Central memory CD8-positive, alpha-beta T cell (primary cell): ENCODE measurements around the gene CEACAM3.
A peak's percentile ranks its signal among the peaks of the same experiment; 100 is the strongest.

Experiments
- ATAC-seq: fragments of 150-1000 bp; cut with Tn5 transposase; replicated peaks from 2 replicates; pipeline ENCODE4 v1.10.0; 2022; ENCODE audit warnings: mild to moderate bottlenecking, moderate FRiP score, moderate number of reproducible peaks; ENCODE audit not compliant: poor library complexity, severe bottlenecking; ENCODE audit errors: extremely low read depth
- DNase-seq, 2 donors: peaks; one replicate each; pipeline ENCODE4 v3.0.0; 2021; ENCODE audit warnings: low spot score in 2 of 2
- H3K27ac Mint-ChIP-seq: one replicate; pipeline ENCODE4 v1.8.0; 2022; ENCODE audit warnings: low read depth, mild to moderate bottlenecking, moderate library complexity, mixed read lengths
- H3K27me3 Mint-ChIP-seq: one replicate; pipeline ENCODE4 v1.8.0; 2022; ENCODE audit warnings: mixed read lengths
- H3K36me3 Mint-ChIP-seq: one replicate; pipeline ENCODE4 v1.8.0; 2022; ENCODE audit warnings: mild to moderate bottlenecking, moderate library complexity, mixed read lengths; ENCODE audit not compliant: insufficient read depth
- H3K4me1 Mint-ChIP-seq: one replicate; pipeline ENCODE4 v1.8.0; 2022; ENCODE audit warnings: mixed read lengths
- H3K4me3 Mint-ChIP-seq: one replicate; pipeline ENCODE4 v1.8.0; 2022; ENCODE audit warnings: mild to moderate bottlenecking, moderate library complexity, mixed read lengths
- H3K9me3 Mint-ChIP-seq: one replicate; pipeline ENCODE4 v1.8.0; 2022; ENCODE audit warnings: mixed read lengths

The CEACAM3 gene

GRCh38 chr19:41821003-41821735 lies 24.8 kb downstream of the CEACAM3 start:
- Mint-ChIP-seq H3K27ac (no peak overlapping the region), H3K4me3 (no peak overlapping the region), H3K9me3 (no peaks in the 10 kb centered on the region), H3K36me3 (no peaks in the 10 kb centered on the region), H3K4me1 (no peaks in the 10 kb centered on the region), H3K27me3 (peaks cover 36% of the 10 kb centered on the region)
- DNase-seq (peak in 1 of 2 donors; percentile 21), ATAC-seq (no peak)

GRCh38 chr19:41837981-41838708 lies 41.8 kb downstream of the CEACAM3 start:
- ATAC-seq: no peak
- Mint-ChIP-seq H3K27ac (no peak overlapping the region), H3K27me3 (peaks cover 56% of the 10 kb centered on the region), H3K36me3 (no peaks in the 10 kb centered on the region), H3K9me3 (no peaks in the 10 kb centered on the region), H3K4me1 (no peaks in the 10 kb centered on the region), H3K4me3 (no peak overlapping the region)
- no peak for DNase-seq

- no peak for DNase-seq
- peaks cover 64% of the 10 kb centered on the region for H3K27me3 Mint-ChIP-seq
- no peak for ATAC-seq
- H3K4me3 Mint-ChIP-seq: no peak overlapping the region
- no peak overlapping the region for H3K27ac Mint-ChIP-seq
- H3K36me3 Mint-ChIP-seq: peaks cover 1% of the 10 kb centered on the region
- H3K9me3 Mint-ChIP-seq: no peaks in the 10 kb centered on the region
- no peaks in the 10 kb centered on the region for H3K4me1 Mint-ChIP-seq
Measured at GRCh38 chr19:41839211-41839610, 42.8 kb downstream of the CEACAM3 start.

GRCh38 chr19:41843371-41843770 lies 47.0 kb downstream of the CEACAM3 start:
- Mint-ChIP-seq H3K9me3 (no peaks in the 10 kb centered on the region), H3K27ac (no peak overlapping the region), H3K4me1 (no peaks in the 10 kb centered on the region), H3K4me3 (no peak overlapping the region), H3K27me3 (peaks cover 39% of the 10 kb centered on the region), H3K36me3 (peaks cover 2% of the 10 kb centered on the region)
- ATAC-seq (no peak), DNase-seq (no peak)

- no peaks in the 10 kb centered on the region for H3K9me3 Mint-ChIP-seq
- DNase-seq (no peak), ATAC-seq (no peak)
- H3K27me3 Mint-ChIP-seq: peaks cover 27% of the 10 kb centered on the region
- H3K27ac Mint-ChIP-seq: no peak within 1 kb of the TSS
- H3K4me1 Mint-ChIP-seq: no peaks in the 10 kb centered on the region
- no peak within 1 kb of the TSS for H3K4me3 Mint-ChIP-seq
- peaks cover 2% of the 10 kb centered on the region for H3K36me3 Mint-ChIP-seq
Measured at GRCh38 chr19:41844601-41845000, 48.2 kb downstream of the CEACAM3 start, which contains the start of gene LYPD4. Gene LYPD4 (minus strand): TSS chr19:41844683. CDS start chr19:41839285, 5,398 bp downstream.

- H3K27me3 Mint-ChIP-seq: peaks cover 25% of the 10 kb centered on the region
- ATAC-seq: no peak
- no peaks in the 10 kb centered on the region for H3K4me1 Mint-ChIP-seq
- DNase-seq: no peak
- peaks cover 2% of the 10 kb centered on the region for H3K36me3 Mint-ChIP-seq
- H3K27ac Mint-ChIP-seq: no peak within 1 kb of the TSS
- H3K9me3 Mint-ChIP-seq: no peaks in the 10 kb centered on the region
- no peak within 1 kb of the TSS for H3K4me3 Mint-ChIP-seq
Measured at GRCh38 chr19:41845001-41845050, 48.4 kb downstream of the CEACAM3 start, which contains the start of gene DMRTC2. Gene DMRTC2 (plus strand): TSS chr19:41845042. CDS start chr19:41847429, 2,387 bp downstream.

- Mint-ChIP-seq H3K4me1 (no peaks in the 10 kb centered on the region), H3K4me3 (no peak overlapping the region), H3K9me3 (no peaks in the 10 kb centered on the region), H3K27me3 (peaks cover 22% of the 10 kb centered on the region), H3K36me3 (peaks cover 2% of the 10 kb centered on the region), H3K27ac (no peak overlapping the region)
- DNase-seq (no peak), ATAC-seq (no peak)
Measured at GRCh38 chr19:41845051-41845590, 48.7 kb downstream of the CEACAM3 start.

- Mint-ChIP-seq H3K36me3 (peaks cover 2% of the 10 kb centered on the region), H3K4me1 (no peaks in the 10 kb centered on the region), H3K4me3 (no peak overlapping the region), H3K27ac (no peak overlapping the region), H3K9me3 (no peaks in the 10 kb centered on the region), H3K27me3 (peaks cover 37% of the 10 kb centered on the region)
- no peak for ATAC-seq
- no peak for DNase-seq
Measured at GRCh38 chr19:41847351-41848105, 51.1 kb downstream of the CEACAM3 start.

GRCh38 chr19:41848666-41849065 lies 52.3 kb downstream of the CEACAM3 start:
- H3K4me1 Mint-ChIP-seq: no peaks in the 10 kb centered on the region
- peaks cover 2% of the 10 kb centered on the region for H3K36me3 Mint-ChIP-seq
- no peak for DNase-seq
- H3K9me3 Mint-ChIP-seq: no peaks in the 10 kb centered on the region
- H3K27ac Mint-ChIP-seq: no peak overlapping the region
- ATAC-seq: no peak
- H3K4me3 Mint-ChIP-seq: no peak overlapping the region
- peaks cover 32% of the 10 kb centered on the region for H3K27me3 Mint-ChIP-seq

- DNase-seq (no peak), ATAC-seq (no peak)
- no peaks in the 10 kb centered on the region for H3K9me3 Mint-ChIP-seq
- no peaks in the 10 kb centered on the region for H3K4me1 Mint-ChIP-seq
- H3K27me3 Mint-ChIP-seq: peaks cover 28% of the 10 kb centered on the region
- peaks cover 2% of the 10 kb centered on the region for H3K36me3 Mint-ChIP-seq
- H3K27ac Mint-ChIP-seq: no peak overlapping the region
- no peak overlapping the region for H3K4me3 Mint-ChIP-seq
Measured at GRCh38 chr19:41849067-41849466, 52.7 kb downstream of the CEACAM3 start.

- Mint-ChIP-seq H3K4me3 (no peak overlapping the region), H3K27me3 (peaks cover 30% of the 10 kb centered on the region), H3K4me1 (no peaks in the 10 kb centered on the region), H3K27ac (no peak overlapping the region), H3K36me3 (no peaks in the 10 kb centered on the region), H3K9me3 (no peaks in the 10 kb centered on the region)
- DNase-seq (no peak), ATAC-seq (no peak)
Measured at GRCh38 chr19:41850381-41850780, 54.0 kb downstream of the CEACAM3 start.

- Mint-ChIP-seq H3K36me3 (peaks cover 1% of the 10 kb centered on the region), H3K4me1 (no peaks in the 10 kb centered on the region)
Measured at GRCh38 chr19:41851456-41851855, 55.1 kb downstream of the CEACAM3 start.

GRCh38 chr19:41853344-41853743 lies 57.0 kb downstream of the CEACAM3 start:
- no peaks in the 10 kb centered on the region for H3K4me1 Mint-ChIP-seq
- peaks cover 3% of the 10 kb centered on the region for H3K36me3 Mint-ChIP-seq
- DNase-seq: no peak
- no peak overlapping the region for H3K4me3 Mint-ChIP-seq
- H3K27ac Mint-ChIP-seq: no peak overlapping the region
- no peaks in the 10 kb centered on the region for H3K9me3 Mint-ChIP-seq
- ATAC-seq: no peak
- H3K27me3 Mint-ChIP-seq: peaks cover 25% of the 10 kb centered on the region

More at GRCh38 chr19:41851456-41851855, 55.1 kb downstream of the CEACAM3 start:
- H3K9me3 Mint-ChIP-seq: no peaks in the 10 kb centered on the region
- ATAC-seq: no peak
- peaks cover 25% of the 10 kb centered on the region for H3K27me3 Mint-ChIP-seq
- no peak overlapping the region for H3K4me3 Mint-ChIP-seq
- no peak overlapping the region for H3K27ac Mint-ChIP-seq
- DNase-seq: no peak
